ENCODE results near the gene ABHD16A.

ABHD16A gene

GRCh38 chr6:31660381-31661261 is 42.5 kb downstream of the ABHD16A start, which contains the start of gene C6orf47:
Gene C6orf47, minus strand, starts transcription at chr6:31660778. Its CDS starts 831 bp downstream, at chr6:31659947.
- DNase-seq = peak; percentile 61 to 67

DNA sequence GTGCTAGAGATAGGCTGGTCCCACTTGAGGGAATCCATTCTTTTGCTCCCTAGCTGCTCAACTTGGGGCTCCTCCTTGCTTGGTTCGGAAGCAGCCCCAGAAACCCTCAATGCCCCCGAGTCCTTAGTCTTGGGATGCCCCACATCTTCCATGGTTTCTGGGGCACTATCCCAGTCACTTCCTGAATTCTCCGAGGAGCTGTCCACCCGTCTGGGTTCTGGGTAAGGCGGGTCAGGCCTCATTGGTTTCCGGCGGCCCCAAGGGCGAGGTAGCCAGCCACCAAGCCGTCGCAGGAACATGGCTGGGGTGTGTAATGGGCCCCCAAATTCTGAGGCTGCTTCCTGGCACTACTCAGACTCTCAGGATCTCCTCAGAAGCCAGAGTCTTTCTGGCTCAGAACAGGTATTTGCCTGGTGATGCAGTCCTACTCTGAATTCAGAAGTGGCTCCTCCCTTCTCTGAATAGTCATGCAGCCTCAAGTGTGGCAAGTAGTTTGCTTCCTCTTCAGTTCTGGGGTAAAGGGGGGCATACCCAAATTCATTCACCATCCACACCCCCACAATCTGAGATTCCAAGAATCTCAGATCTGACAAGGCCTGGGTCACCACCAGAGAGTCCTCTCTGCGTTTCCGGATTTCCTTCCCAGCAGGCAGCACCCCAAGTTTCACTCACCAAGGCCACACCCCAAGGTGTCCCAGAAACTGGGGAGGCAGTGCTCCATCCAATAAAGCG is 43.3 kb downstream of the ABHD16A start:
- peak; percentile 49 to 53 for DNase-seq

DNA sequence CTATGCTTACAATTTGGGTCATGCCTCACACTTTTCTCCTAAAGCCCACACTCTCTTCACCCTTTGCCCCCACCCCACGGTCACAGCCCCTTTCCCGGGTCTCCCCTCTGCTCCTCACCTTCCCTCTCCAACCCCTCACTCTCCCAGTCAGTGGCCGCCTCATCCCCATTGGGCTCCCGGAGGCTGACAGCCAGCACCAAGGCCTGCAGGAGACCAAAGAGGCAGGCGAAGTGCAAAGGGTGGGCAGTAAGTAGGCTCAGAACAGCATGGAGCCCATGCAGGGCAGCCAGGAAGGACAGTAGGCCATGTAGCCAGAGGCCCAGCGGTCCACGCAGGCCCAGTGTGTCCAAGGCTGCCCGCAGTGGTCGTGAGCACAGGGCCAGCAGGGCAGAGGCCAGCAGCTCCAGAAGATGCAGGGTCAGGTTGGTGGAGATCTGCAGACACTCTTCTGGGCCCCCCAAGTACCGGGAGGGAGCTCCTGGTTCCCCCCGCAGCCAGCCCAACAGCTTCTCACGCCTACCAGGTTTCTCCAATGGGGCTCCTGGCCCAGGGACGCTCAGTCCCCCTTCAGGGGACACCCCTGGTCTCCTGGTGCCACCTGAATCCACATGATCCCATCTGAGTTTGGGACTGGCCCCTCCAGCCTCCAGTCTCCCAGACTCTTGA is 44.0 kb downstream of the ABHD16A start:
- DNase-seq = no peak

DNA sequence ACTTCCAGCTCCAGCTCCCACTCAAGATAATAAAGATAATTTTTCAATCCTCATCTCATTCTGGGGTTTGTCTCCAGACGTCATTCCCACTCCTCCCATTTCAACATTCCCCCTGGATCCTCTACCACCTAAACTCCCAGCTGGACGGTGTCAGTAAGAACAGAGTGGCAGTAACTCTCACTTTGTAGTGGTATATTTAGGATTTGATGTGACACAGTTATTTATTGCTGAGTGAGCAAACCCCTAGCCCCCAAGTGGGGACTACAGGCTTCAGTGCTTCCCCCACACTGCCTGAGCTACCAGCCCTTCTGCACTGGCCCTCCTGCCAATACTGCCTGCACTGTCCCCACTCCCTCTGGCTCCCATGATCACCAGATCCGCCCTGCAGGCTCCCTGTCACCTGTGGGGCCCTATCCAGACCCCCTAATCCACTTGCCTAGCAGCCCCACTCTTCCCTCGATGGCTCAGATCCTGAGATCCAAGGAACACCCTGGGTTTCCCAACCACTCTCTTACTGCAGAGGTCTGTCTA is 44.9 kb downstream of the ABHD16A start:
- DNase-seq = no peak

DNA sequence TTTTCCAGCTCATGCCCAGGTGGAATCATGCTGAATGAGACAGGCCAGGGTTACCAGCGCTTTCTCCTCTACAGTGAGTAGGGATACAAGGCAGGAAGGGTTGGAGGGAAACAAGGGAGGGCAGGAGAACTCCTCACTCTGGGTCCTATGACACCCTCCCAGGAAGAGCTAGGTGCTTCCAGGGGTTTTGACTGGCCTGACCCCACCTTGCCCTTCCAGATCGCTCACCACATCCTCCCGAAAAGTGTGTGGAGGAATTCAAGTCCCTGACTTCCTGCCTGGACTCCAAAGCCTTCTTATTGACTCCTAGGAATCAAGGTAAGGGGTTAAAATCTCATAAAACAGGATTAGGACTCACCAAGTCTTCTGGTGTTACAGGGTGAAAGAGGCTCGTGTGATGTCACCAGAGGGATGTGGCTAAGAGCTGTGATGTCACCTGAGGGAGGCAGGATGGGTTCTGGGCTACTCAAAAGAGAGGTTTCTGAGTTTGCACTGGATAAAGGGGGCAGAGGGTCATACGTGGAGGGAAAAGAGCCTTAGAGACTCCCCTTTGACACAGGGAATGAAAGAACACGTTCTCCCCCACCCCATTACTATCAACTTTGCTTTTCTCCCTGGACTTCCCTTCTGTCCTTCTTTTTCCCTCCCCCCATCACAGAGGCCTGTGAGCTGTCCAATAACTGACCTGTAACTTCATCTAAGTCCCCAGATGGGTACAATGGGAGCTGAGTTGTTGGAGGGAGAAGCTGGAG is 45.5 kb downstream of the ABHD16A start:
- no peak for DNase-seq

DNA sequence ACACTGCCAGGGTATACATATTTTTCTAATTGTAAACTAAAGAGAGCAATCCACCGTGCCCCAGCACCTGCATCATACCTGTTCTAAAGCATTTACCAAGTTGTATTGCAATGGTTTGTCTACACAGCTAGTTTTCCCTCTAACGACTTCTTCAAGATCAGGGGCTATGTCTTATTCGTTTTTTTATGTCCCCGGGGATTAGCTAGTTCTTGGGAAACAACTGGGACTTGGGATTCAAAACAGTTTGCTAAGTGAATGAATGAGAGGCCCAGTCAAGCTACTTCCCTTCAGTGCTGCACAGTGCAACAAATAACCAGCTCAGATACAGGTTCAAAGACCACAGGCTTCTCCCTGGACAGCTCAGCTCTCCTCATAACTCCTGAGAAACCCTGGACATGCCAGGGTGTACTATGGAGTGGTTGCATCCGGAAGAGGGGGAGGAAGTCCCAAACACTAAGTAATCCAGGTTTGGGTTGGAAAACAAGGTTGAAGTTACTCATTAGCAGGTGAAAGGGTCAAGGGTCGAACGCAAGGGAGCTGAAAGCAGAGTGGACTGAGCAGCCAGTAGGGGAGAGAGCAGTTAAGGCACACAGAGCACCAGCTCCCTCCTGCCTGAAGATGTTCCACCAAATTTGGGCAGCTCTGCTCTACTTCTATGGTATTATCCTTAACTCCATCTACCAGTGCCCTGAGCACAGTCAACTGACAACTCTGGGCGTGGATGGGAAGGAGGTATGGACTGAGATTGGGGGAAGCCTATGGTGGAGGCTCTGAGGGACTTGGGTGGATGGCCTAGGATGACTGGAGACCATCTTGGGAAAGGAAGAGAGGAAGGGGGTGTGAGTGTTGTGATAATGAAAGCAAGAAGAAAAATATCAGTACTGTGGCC is 47.5 kb downstream of the ABHD16A start, which contains the start of gene APOM:
TSS of gene APOM (plus strand) at position 546 of the 889 bp plus-strand sequence. CDS start at position 619, 73 bp downstream.
- no peak for DNase-seq

- no peak for DNase-seq
Measured at GRCh38 chr6:31654574-31655348, 48.4 kb downstream of the ABHD16A start.

GRCh38 chr6:31652925-31653724 is 50.0 kb downstream of the ABHD16A start:
- DNase-seq = peak; percentile 99 to 100

- DNase-seq = peak; percentile 73 to 76
Measured at GRCh38 chr6:31651602-31652191, 51.4 kb downstream of the ABHD16A start.

- no peak for DNase-seq
Measured at GRCh38 chr6:31645325-31645724, 57.8 kb downstream of the ABHD16A start.

DNA sequence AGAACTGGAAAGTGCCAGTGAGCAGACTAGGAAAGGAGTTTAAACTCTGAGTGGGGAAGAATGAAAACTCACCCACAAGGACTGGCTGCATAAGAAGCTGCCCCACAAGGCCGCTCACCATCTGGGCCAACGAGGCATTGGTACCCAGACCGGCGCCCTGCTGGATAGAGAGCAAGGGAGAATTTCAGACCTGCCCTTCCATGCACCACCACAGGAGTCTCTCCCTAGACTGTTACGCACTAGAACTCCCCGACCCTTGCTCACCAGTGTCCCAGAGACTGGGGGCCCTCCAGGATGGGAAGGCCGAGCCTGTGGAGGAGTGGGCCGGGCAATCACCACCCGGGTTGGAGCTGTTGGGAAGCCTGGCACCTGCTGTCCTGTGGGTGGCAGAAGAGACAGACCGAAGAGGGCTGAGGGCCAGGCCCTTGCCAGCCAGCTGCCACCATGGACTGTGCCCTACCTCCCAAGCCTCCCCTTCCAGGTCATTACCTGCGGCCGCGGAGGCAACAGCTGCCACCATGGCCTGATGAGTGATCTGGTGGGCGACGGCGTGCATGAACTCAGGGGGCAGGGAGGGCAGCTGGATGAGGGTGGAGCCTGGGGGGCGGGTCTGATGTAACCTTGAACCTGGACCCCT is 59.2 kb downstream of the ABHD16A start:
- no peak for DNase-seq

DNA sequence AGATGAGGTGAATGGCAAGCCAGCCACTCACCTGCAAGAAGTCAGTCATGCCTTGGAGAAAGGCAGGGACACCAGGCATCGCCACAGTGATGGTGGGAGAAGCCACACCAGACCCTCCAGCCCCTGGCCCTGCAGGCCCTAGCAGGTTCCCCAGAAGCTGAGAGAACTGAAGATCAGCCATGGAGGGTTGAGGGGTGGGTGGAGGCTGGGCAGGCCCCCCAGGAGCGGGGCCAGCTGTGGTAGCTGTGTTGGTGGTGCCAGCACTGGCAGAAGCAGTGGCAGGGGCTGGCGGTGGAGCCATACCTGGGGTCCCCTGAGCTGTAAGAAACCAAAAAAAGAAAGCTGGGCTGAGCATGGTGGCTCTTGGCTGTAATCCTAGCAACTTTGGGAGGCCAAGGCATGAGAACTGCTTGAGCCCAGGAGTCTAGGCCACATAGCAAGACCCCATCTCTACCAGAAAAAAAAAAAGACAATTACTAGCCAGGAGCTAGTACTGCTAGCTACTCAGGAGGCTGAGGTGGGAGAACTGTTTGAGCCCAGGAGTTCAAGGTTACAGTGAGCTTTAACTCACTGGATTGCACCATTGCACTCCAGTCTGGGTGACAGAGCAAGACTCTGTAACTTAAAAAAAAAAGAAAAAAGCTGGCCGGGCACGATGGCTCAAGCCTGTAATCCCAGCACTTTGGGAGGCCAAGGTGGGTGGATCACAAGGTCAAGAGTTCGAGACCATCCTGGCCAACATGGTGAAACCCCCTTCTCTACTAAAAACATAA is 60.1 kb downstream of the ABHD16A start:
- DNase-seq = no peak

- no peak for DNase-seq
Measured at GRCh38 chr6:31641370-31641769, 61.8 kb downstream of the ABHD16A start.

DNA sequence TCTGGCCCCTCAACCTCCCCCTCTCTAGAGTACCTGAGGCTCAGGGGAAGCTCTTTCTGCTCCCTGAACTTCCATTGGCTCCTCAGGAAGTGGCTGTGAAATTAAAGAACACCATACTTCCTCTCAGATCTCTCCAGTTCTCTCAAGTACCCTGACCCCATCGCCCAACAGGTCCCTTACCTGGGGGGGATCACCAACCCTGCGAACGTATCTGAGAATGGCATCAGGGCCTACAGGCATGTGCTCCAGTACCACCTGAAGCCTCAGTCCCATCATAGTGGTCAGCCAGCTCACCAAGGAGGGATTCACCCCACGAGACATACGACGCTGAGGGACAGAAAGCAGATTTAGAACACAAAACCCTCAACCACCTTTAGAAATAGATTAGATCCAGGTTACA is 62.5 kb downstream of the ABHD16A start:
- no peak for DNase-seq

DNA sequence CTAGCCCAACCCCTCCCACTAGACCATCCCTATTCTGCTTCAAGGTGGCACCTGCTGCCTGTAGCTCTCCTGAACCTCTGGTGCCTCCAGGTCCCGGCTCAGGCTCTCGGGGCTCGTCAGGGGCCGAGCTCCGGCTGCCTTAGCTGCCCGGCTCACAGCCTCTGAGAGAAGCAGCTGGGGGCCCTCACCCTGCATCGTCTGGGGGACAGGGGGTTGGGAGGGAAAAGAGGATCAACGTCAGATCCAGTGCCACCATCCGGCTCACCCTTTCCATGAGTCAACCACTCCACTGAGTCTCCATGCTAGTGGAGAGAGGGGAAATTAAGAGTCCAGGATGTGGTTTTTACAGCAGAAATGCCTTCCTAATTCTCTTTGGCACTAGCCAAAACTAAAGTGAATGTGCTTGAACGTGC is 63.7 kb downstream of the ABHD16A start:
- DNase-seq = no peak

- no peak for DNase-seq
Measured at GRCh38 chr6:31639043-31639442, 64.1 kb downstream of the ABHD16A start.

All from AML-193 (cell line).